Small intestine (tissue), 7 donors: ENCODE data around the gene GLB1L3. TPM values are rescaled to one million over a fixed set of nuclear protein-coding genes. Genes with fewer than 3 reads are reported as not detected.
"Not testable (repeated sequence)": the region's sequence is repeated elsewhere in the genome, so short reads cannot be mapped to it uniquely, and the experiment has no call there.

ENCODE experiments used
- DNase-seq, 2 donors: peaks; one replicate each; pipeline versions ENCODE4 v3.0.0 to v3.0.0-alpha.2; 2013
- FAIRE-seq: peaks from 2 replicates; lab custom pipeline; 2012; peaks lifted over from hg19 to GRCh38; lab: Jason Lieb, UNC
- H3K27ac ChIP-seq, 3 donors: one replicate each; pipeline ENCODE4 v1.5.1; 2013; ENCODE audit warnings: low read length in 2 of 3, mild to moderate bottlenecking in 2 of 3, control low read depth in 1 of 3, inconsistent platforms in 1 of 3, low read depth in 1 of 3, moderate library complexity in 1 of 3
- H3K27me3 ChIP-seq, 3 donors: one replicate each; pipeline ENCODE4 v1.6.1; 2013; ENCODE audit warnings: low read length in 3 of 3, inconsistent platforms in 1 of 3; ENCODE audit not compliant: control insufficient read depth in 3 of 3, insufficient read depth in 3 of 3
- H3K36me3 ChIP-seq, 3 donors: one replicate each; pipeline ENCODE4 v1.6.1; 2013; ENCODE audit warnings: low read length in 3 of 3, inconsistent platforms in 1 of 3, low read depth in 1 of 3, mild to moderate bottlenecking in 1 of 3, moderate library complexity in 1 of 3; ENCODE audit not compliant: control insufficient read depth in 3 of 3, insufficient read depth in 2 of 3
- H3K4me1 ChIP-seq, 3 donors: one replicate each; pipeline ENCODE4 v1.6.1; 2013; ENCODE audit warnings: low read length in 2 of 3, inconsistent platforms in 1 of 3, low read depth in 1 of 3, mild to moderate bottlenecking in 1 of 3, moderate library complexity in 1 of 3; ENCODE audit not compliant: control insufficient read depth in 3 of 3, insufficient read depth in 2 of 3
- H3K4me3 ChIP-seq, 3 donors: one replicate each; pipeline ENCODE4 v1.5.1; 2013; ENCODE audit warnings: low read length in 3 of 3, control low read depth in 1 of 3, inconsistent platforms in 1 of 3, low read depth in 1 of 3, mild to moderate bottlenecking in 1 of 3, moderate library complexity in 1 of 3
- H3K9me3 ChIP-seq, 2 donors: one replicate each; pipeline ENCODE4 v1.6.1; 2013; ENCODE audit warnings: low read depth in 1 of 2, low read length in 1 of 2; ENCODE audit not compliant: control insufficient read depth in 2 of 2, insufficient read depth in 1 of 2
- WGBS, 3 donors: extraction: QIAGEN DNeasy Blood & Tissue Kit; methylation state at CpG; one replicate each; pipeline ENCODE4 v1.1.7; 2013; 5-methylcytosine and 5-hydroxymethylcytosine counted together
- polyA plus RNA-seq, 4 donors: library from polyadenylated mRNA; stranded (reverse) in 3 of 4; unstranded in 1 of 4; fragments of 200-250 nt in 3 of 4; fragments of 120-200 nt in 1 of 4; gene quantifications; one replicate each; pipeline versions ENCODE4 v1.2.1 to v1.2.3, GENCODE V29; 2013
- donor health status: healthy with polysubstance abuse.
- donor health status: control.
- donor health status: control.
- donor health status: Bipolar disorder and iron deficiency.
- donor health status: healthy.

GLB1L3 gene
- polyA plus RNA-seq, 4 donors: 0.01 to 0.04 TPM; not detected in 2

DNA sequence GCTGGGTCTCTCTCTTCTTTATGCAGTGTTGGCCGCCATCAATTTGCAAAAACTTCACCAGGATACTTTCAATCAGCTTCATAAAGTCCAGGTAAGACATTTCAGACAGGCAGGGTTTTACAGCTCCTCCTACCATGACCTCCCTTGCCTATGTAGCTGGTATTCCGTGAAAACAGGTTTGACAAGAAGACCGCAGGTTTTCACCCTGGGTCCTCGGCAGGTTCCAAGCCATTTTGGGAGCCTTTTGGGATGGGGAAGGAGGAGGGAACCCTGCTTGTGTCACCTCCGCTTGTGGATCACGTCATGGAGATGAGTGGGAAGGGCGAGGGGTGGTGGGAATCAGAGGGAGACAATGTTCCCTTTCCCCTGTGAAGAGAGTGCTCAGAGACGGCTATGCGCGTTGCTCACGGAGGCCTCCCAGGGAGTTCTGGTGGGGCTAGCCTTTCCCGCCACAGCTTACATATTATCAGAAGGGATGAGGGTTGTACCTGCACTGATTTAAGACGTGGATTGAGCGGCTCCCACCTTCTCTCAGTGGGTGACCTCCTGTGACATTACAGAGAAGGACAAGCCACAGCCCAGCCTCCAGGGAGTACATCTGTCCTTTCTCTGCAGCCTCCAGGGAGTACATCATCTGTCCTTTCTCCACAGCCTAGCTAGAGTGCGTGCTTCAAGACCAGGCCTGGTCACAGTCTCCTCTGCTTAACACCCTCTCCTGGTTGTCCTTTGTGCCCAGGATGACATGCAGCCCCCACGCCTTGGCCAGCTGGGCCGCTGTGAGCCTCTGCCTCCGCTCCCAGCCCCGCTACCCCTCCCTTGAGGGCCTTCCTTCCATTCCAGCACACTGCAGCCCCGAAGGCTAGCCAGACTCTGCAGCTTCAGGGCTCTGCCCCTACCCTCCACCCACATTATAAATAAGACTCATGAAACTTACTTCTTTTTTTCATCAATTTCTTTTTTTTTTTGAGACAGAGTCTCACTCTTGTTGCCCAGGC lies 17.2 kb downstream of the GLB1L3 start:
- Histone ChIP-seq H3K9me3 (no peaks in the 10 kb centered on the region), H3K4me3 (no peak overlapping the region), H3K4me1 (no peaks in the 10 kb centered on the region), H3K27ac (no peak overlapping the region), H3K27me3 (peaks cover 0 to 3% (median 0%) of the 10 kb centered on the region in 3 donors), H3K36me3 (no peaks in the 10 kb centered on the region)
- FAIRE-seq (no peak), DNase-seq (no peak)
- WGBS, 3 donors: 61 to 79% (median 66%) methylated on average over 20 of the region's 20 CpGs

- Histone ChIP-seq H3K4me1 (no peaks in the 10 kb centered on the region), H3K27me3 (peaks cover 0 to 3% (median 0%) of the 10 kb centered on the region in 3 donors), H3K36me3 (no peaks in the 10 kb centered on the region), H3K9me3 (no peaks in the 10 kb centered on the region), H3K4me3 (no peak overlapping the region), H3K27ac (no peak overlapping the region)
- FAIRE-seq (no peak), DNase-seq (no peak)
- 71 to 77% (median 73%) methylated on average over 9 of the region's 9 CpGs for WGBS, 3 donors
Observed at GRCh38 chr11:134294664-134295063, 18.5 kb downstream of the GLB1L3 start.

DNA sequence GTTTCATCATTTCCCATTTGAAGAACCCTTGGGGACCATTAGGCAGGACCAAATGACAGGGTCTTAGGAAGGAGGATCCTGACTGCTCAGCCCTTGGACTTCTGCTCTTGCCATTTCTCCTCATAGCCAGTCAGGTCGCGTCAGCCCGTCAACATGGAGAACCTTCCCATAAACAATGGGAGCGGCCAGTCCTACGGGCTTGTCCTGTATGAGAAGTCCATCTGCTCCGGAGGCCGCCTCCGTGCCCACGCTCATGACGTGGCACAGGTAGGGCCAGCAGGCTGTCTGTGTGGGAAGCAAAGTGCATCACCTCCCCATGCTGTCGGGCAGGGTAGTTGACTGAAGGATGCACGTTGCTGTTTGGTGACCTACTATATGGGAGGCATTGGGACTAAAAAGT lies 36.0 kb downstream of the GLB1L3 start:
- DNase-seq: no peak
- H3K27me3 ChIP-seq: peaks cover 0 to 3% (median 0%) of the 10 kb centered on the region in 3 donors
- no peaks in the 10 kb centered on the region for H3K36me3 ChIP-seq
- H3K4me3 ChIP-seq: no peak overlapping the region
- no peaks in the 10 kb centered on the region for H3K4me1 ChIP-seq
- FAIRE-seq: no peak
- H3K27ac ChIP-seq: no peak overlapping the region
- peaks cover 0 to 5% of the 10 kb centered on the region in 2 donors for H3K9me3 ChIP-seq
- 84 to 88% (median 85%) methylated on average over 12 of the region's 12 CpGs for WGBS, 3 donors

- Histone ChIP-seq H3K9me3 (peaks cover 0 to 5% of the 10 kb centered on the region in 2 donors), H3K27ac (no peak overlapping the region), H3K4me3 (no peak overlapping the region), H3K27me3 (peaks cover 0 to 3% (median 0%) of the 10 kb centered on the region in 3 donors), H3K4me1 (no peaks in the 10 kb centered on the region), H3K36me3 (no peaks in the 10 kb centered on the region)
- WGBS, 3 donors: 68 to 91% (median 71%) methylated on average over 5 of the region's 5 CpGs
- no peak for DNase-seq
- FAIRE-seq: no peak
Observed at GRCh38 chr11:134312807-134313206, 36.6 kb downstream of the GLB1L3 start.

DNA sequence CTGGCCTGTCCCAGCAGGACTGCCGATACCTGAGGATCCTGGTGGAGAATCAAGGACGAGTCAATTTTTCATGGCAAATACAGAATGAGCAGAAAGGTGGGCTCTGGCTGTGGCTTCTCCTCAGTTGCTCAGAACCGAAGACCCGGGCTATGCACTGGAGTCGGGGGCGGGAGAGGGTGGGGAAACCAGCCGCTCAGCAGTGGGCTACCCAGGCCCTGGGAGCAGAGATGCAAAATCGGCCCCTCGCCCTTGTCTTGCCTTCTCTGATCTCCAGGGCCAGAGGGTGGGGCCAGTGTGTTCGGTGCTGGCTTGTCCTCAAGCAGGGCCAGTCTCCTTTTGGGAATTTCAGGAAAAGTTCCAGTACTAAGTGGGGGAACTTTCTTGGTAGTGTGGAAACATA lies 37.2 kb downstream of the GLB1L3 start:
- H3K4me1 ChIP-seq: no peaks in the 10 kb centered on the region
- no peak for FAIRE-seq
- 88 to 92% (median 91%) methylated on average over 10 of the region's 10 CpGs for WGBS, 3 donors

GRCh38 chr11:134313821-134314607 lies 37.8 kb downstream of the GLB1L3 start:
- Histone ChIP-seq H3K4me1 (no peaks in the 10 kb centered on the region), H3K27ac (no peak overlapping the region), H3K9me3 (peaks cover 0 to 5% of the 10 kb centered on the region in 2 donors), H3K27me3 (peaks cover 0 to 3% (median 0%) of the 10 kb centered on the region in 3 donors), H3K36me3 (no peaks in the 10 kb centered on the region), H3K4me3 (no peak overlapping the region)
- DNase-seq (no peak), FAIRE-seq (no peak)
- WGBS, 3 donors: 75 to 87% (median 84%) methylated on average over 9 of the region's 9 CpGs

More for the DNA sequence above, 37.2 kb downstream of the GLB1L3 start:
- Histone ChIP-seq H3K27ac (no peak overlapping the region), H3K36me3 (no peaks in the 10 kb centered on the region), H3K4me3 (no peak overlapping the region), H3K27me3 (peaks cover 0 to 3% (median 0%) of the 10 kb centered on the region in 3 donors), H3K9me3 (peaks cover 0 to 5% of the 10 kb centered on the region in 2 donors)
- DNase-seq: no peak

- H3K4me3 ChIP-seq: no peak overlapping the region
- H3K9me3 ChIP-seq: peaks cover 0 to 9% of the 10 kb centered on the region in 2 donors
- no peaks in the 10 kb centered on the region for H3K4me1 ChIP-seq
- no peak for DNase-seq
- H3K27ac ChIP-seq: no peak overlapping the region
- peaks cover 0 to 3% (median 0%) of the 10 kb centered on the region in 3 donors for H3K27me3 ChIP-seq
- peak; percentile 10 for FAIRE-seq
- WGBS, 3 donors: 93 to 96% (median 94%) methylated on average over 3 of the region's 3 CpGs
- H3K36me3 ChIP-seq: no peaks in the 10 kb centered on the region
Observed at GRCh38 chr11:134317103-134317502, 40.9 kb downstream of the GLB1L3 start.

DNA sequence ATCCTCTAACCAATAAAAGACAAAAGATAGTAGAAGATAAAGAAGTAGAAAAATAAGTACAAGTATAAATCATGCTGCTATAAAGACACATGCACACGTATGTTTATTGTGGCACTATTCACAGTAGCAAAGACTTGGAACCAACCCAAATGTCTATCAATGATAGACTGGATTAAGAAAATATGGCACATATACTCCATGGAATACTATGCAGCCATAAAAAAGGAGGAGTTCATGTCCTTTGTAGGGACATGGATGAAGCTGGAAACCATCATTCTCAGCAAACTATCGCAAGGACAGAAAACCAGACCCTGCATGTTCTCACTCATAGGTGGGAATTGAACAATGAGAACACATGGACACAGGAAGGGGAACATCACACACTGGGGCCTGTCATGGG lies 45.2 kb downstream of the GLB1L3 start:
- FAIRE-seq, H3K27ac ChIP-seq, H3K4me1 ChIP-seq, H3K4me3 ChIP-seq, DNase-seq, H3K9me3 ChIP-seq, H3K27me3 ChIP-seq, H3K36me3 ChIP-seq: not testable (repeated sequence)
- 83 to 87% (median 86%) methylated on average over 2 of the region's 2 CpGs for WGBS, 3 donors
